Neural cell (in vitro differentiated cells): ENCODE data around the gene OTOG.

Source experiments
- CTCF ChIP-seq: fragments of 450-650 bp; IDR thresholded peaks from 2 replicates; pipeline ENCODE4 v1.5.1; 2014; ENCODE audit warnings: antibody characterized with exemption, mild to moderate bottlenecking, moderate library complexity; ENCODE audit not compliant: poor library complexity, severe bottlenecking
- EP300 ChIP-seq: fragments of 450-650 bp; conservative IDR thresholded peaks from 2 replicates; pipeline ENCODE4 v1.6.1; 2014; ENCODE audit warnings: antibody characterized with exemption, mild to moderate bottlenecking, moderate library complexity; ENCODE audit not compliant: poor library complexity, severe bottlenecking
- EZH2 ChIP-seq: fragments of 200-600, 300-800 bp; shearing (Covaris generic), sonication (generic); IDR thresholded peaks from 2 replicates; pipeline ENCODE4 v1.6.1; 2014; ENCODE audit warnings: antibody characterized with exemption, low read length, borderline replicate concordance, mild to moderate bottlenecking; ENCODE audit not compliant: insufficient read depth, poor library complexity, severe bottlenecking
- POLR2AphosphoS5 ChIP-seq: IDR thresholded peaks from 2 replicates; pipeline ENCODE4 v1.6.1; 2012
- TAF1 ChIP-seq: IDR thresholded peaks from 2 replicates; pipeline ENCODE4 v1.6.1; 2012; ENCODE audit warnings: low read depth

- TF ChIP-seq CTCF (no peak), EP300 (no peak), POLR2AphosphoS5 (no peak), EZH2 (no peak), TAF1 (no peak)
Measured at GRCh38 chr11:17543574-17544180, 3.4 kb upstream of the OTOG start.
